Omental fat pad (tissue), 4 donors: ENCODE data around the gene BCL2L11. TPM values are rescaled to one million over a fixed set of nuclear protein-coding genes. Genes with fewer than 3 reads are reported as not detected.

Source experiments
- ATAC-seq: fragments of 150-250 bp; one replicate; pipeline ENCODE4 v1.9.1; 2016; ENCODE audit warnings: mild to moderate bottlenecking, moderate library complexity; ENCODE audit not compliant: low FRiP score
- DNase-seq: peaks from one replicate; pipeline ENCODE4 v3.0.0-alpha.2; 2019; ENCODE audit warnings: low spot score
- total RNA-seq, 4 donors: library from RNA; depleted of rRNA; stranded (reverse); fragments of >200 nt; gene quantifications; one replicate each; pipeline ENCODE4 v1.1.0, GENCODE V29; 2016
- TF ChIP-seq, protein P1 (sequence below), 3 donors: fragments of 450-650 bp; IDR thresholded peaks; one replicate each; pipeline ENCODE4 v1.5.1; 2016 to 2017; ENCODE audit warnings: antibody characterized with exemption in 3 of 3, mild to moderate bottlenecking in 3 of 3, moderate library complexity in 2 of 3

BCL2L11 gene
- total RNA-seq, 4 donors from 2014 or later: 16.1 to 20.2 (median 17.9) TPM

DNA sequence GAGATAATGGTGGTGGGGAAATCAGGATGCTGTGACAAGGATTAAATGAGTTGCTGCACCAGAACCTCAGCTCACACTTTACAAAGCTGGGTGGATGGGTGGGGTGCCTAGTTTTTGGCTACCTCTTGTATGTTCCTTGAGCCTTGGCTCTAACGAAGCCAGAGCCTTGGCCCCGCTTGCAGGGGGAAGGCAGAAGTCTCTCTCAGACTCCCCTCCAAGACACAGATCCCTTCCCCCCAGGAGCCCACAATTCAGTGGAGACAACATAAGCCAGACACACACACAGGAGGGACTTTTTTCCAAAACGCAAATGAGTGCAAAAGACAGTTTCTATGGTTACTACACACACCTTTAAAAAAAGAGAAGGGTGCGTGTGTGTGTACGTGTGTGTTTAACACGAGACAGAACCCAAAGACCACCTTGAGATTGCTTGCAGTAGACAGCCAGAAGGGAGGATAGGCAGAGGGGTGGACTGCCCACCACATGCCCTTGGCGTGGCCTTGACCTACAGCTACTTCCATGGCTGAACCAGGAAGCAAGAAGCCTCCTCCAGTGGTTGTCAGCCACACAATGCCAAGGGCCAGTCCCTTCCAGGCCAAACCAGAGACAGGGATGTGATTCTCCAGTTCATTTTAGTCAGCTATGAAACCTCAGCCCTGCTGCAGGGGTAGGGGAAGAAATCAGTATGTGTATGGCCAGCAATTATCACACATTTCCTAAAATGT is 70.3 kb downstream of the BCL2L11 start:
- DNase-seq: no peak
- TF ChIP-seq, protein P1, sequence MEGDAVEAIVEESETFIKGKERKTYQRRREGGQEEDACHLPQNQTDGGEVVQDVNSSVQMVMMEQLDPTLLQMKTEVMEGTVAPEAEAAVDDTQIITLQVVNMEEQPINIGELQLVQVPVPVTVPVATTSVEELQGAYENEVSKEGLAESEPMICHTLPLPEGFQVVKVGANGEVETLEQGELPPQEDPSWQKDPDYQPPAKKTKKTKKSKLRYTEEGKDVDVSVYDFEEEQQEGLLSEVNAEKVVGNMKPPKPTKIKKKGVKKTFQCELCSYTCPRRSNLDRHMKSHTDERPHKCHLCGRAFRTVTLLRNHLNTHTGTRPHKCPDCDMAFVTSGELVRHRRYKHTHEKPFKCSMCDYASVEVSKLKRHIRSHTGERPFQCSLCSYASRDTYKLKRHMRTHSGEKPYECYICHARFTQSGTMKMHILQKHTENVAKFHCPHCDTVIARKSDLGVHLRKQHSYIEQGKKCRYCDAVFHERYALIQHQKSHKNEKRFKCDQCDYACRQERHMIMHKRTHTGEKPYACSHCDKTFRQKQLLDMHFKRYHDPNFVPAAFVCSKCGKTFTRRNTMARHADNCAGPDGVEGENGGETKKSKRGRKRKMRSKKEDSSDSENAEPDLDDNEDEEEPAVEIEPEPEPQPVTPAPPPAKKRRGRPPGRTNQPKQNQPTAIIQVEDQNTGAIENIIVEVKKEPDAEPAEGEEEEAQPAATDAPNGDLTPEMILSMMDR (IDR thresholded peaks at IDR 0.05): no peak
- ATAC-seq: no peak

DNA sequence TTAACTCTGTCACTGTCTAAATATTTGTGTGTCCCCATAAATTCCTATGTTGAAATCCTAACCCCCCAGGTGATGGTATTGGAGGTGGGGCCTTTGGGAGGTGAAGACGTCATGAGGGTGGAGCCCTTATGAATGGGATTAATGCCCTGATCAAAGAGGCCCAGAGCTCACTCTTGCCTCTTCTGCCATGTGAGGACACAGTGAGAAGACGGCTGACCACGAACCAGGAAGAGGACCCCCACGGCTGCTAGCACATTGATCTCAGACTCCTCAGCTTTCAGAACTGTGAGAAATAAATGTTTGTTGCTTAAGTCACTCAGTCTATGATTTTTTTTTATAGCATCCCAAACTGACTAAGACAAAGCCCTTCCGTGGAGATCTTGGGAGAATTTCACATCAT is 71.2 kb downstream of the BCL2L11 start:
- no peak for ATAC-seq
- DNase-seq: no peak
- TF ChIP-seq, protein P1 (IDR thresholded peaks at IDR 0.05): no peak

DNA sequence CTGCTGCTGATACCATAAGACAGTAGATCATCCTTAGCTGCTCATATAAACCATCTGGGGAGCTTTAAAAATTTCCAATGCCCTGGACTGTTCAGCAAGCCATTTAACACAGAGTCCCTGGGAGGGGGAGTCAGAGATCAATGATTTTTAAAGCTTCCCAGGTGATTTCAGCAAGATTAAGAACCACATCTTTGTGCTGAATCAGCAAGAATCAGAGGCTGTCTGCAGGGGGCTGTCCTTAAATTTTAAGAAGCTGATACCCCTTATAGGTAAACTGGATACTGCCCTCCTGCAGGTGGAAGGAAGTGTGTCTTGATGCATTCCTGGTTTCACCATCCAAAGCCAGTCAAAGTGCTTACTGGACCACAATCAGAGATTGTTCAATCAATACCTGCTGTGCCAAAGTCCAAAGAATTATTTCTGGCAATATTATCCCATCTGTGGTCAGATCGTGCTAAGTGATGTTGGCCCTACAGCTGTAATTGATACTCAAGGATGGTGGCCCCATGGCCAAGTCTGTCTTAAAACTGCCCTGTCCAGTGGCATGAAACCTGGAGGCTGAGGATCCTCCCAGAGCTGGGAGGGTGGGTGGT is 72.2 kb downstream of the BCL2L11 start:
- no peak for ATAC-seq
- TF ChIP-seq, protein P1 (IDR thresholded peaks at IDR 0.05): no peak
- no peak for DNase-seq

DNA sequence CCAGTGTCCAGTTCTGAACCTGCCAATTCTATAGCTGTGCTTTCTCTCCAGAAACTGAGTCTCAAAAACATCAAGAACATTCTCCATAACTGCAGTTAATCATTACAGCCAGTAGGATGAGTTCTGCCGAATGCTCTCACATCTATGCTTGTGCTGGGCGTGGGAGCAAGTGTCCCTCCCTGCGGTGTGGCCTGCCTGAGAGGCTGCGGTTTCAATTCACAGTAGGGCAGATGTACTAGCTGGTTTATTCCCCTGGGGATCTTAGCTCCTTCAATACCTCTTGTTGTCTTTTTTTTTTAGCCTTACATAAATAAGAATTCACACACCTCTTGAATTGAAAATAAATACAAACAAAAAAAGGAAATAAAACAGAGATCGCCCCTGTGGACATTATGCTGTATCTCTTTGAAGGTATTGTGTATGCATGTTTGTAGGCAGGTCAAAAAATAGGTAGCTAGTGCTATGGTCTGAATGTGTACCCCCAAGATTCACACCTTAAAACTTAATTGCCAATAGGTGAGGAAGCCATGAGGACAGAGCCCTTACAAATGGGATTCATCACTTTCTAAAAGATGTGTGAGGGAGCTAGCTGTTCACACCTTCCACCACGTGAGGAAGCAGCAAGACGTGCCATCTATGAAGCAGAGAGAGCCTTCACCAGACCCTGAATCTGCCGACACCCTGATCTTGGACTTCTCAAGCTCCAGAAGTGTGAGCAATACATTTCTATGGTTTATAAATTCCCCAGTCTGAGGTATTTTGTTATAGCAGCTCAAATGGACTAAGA is 74.3 kb downstream of the BCL2L11 start:
- no peak for DNase-seq
- no peak for ATAC-seq
- TF ChIP-seq, protein P1 (IDR thresholded peaks at IDR 0.05): no peak

DNA sequence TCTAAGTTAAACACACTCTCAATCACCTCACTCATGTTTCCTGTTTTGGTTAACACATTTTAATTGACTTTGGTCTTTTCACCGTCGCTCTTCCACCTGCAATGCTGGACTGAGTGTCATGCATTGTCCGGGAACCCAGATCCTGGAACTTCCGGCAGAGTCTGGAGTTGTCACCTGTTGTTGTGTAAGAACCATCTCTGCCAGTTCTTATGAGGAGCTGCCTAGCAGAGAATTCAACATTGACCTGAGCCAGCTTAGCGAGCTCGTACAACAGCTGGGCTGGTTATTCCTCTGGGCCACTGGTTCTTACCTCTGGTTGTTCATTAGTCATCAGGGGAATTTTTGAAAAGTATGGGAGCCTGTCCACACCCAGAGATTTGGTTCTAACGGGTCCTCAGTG is 75.7 kb downstream of the BCL2L11 start:
- TF ChIP-seq, protein P1 (IDR thresholded peaks at IDR 0.05): no peak

DNA sequence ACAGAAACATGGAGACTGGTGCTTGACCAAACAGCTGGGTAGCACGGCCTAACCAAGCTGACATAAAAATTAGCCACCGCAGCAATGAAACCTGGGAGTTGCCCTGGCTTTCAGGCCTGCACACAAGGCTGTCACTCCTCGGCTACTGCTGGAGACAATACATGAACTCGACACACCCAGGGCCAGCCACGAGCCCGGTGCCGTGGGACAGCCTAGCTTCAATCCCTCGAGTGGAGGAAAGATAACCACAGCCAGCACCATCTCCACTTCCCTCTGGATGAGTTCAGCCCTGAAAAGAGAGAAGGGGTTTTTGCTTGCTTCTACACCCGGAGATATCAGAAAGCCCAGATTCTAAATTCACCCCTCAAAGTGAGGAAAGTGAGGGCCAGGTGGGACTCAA is 78.0 kb downstream of the BCL2L11 start:
- TF ChIP-seq, protein P1 (IDR thresholded peaks at IDR 0.05): no peak
- ATAC-seq: no peak
- DNase-seq: no peak

More for the DNA sequence above, 75.7 kb downstream of the BCL2L11 start:
- DNase-seq (no peak), ATAC-seq (no peak)
